CD4-positive, CD25-positive, alpha-beta regulatory T cell (primary cell): ENCODE data around the gene BRMS1. TPM values are rescaled to one million over a fixed set of nuclear protein-coding genes. Genes with fewer than 3 reads are reported as not detected.
A peak's percentile ranks its signal among the peaks of the same experiment; 100 is the strongest.

Experiments used
- ATAC-seq, 2 donors: fragments of 150-1000 bp; cut with Tn5 transposase; one replicate each; pipeline ENCODE4 v1.10.0; 2021; ENCODE audit warnings: low read depth in 2 of 2, moderate number of reproducible peaks in 2 of 2, moderate library complexity in 1 of 2
- DNase-seq, 3 donors: peaks; one replicate each; pipeline versions ENCODE4 v3.0.0 to v3.0.0-alpha.2; 2012 to 2022; ENCODE audit warnings: mixed read lengths in 1 of 3
- H3K27ac ChIP-seq: one replicate; pipeline ENCODE4 v1.7.0; 2013; ENCODE audit warnings: mild to moderate bottlenecking, low read length; ENCODE audit not compliant: insufficient read depth, poor library complexity, severe bottlenecking
- H3K27me3 ChIP-seq: one replicate; pipeline ENCODE4 v1.7.0; 2013; ENCODE audit warnings: low read length; ENCODE audit not compliant: control insufficient read depth, insufficient read depth
- H3K36me3 ChIP-seq: one replicate; pipeline ENCODE4 v1.7.0; 2013; ENCODE audit warnings: mild to moderate bottlenecking, low read length, moderate library complexity; ENCODE audit not compliant: control insufficient read depth, insufficient read depth
- H3K4me1 ChIP-seq: 2 replicates; pipeline ENCODE4 v1.7.0; 2013; ENCODE audit warnings: mild to moderate bottlenecking, low read length; ENCODE audit not compliant: insufficient read depth, control insufficient read depth, poor library complexity, severe bottlenecking
- H3K4me3 ChIP-seq: one replicate; pipeline ENCODE4 v1.7.0; 2013; ENCODE audit warnings: low read depth, mild to moderate bottlenecking, low read length, moderate library complexity
- H3K9me3 ChIP-seq, 2 experiments: 1 replicate in 1 of 2; 2 replicates in 1 of 2; pipeline ENCODE4 v1.7.0; 2013; ENCODE audit warnings: low read length in 2 of 2, mild to moderate bottlenecking in 1 of 2, moderate library complexity in 1 of 2; ENCODE audit not compliant: control insufficient read depth in 2 of 2
- H3K27ac Mint-ChIP-seq, 3 donors: one replicate each; pipeline ENCODE4 v1.8.0; 2020 to 2022; ENCODE audit warnings: mild to moderate bottlenecking in 3 of 3, mixed read lengths in 3 of 3, moderate library complexity in 2 of 3
- H3K27me3 Mint-ChIP-seq: one replicate; pipeline ENCODE4 v1.8.0; 2022; ENCODE audit warnings: mild to moderate bottlenecking, mixed read lengths
- H3K36me3 Mint-ChIP-seq: one replicate; pipeline ENCODE4 v1.8.0; 2020; ENCODE audit warnings: mixed read lengths
- H3K4me1 Mint-ChIP-seq, 4 donors: one replicate each; pipeline ENCODE4 v1.8.0; 2020 to 2022; ENCODE audit warnings: mixed read lengths in 4 of 4, mild to moderate bottlenecking in 1 of 4
- H3K4me3 Mint-ChIP-seq, 4 donors: one replicate each; pipeline ENCODE4 v1.8.0; 2020 to 2022; ENCODE audit warnings: mild to moderate bottlenecking in 4 of 4, mixed read lengths in 4 of 4, moderate library complexity in 3 of 4
- H3K9me3 Mint-ChIP-seq, 7 donors: one replicate each; pipeline ENCODE4 v1.8.0; 2020 to 2022; ENCODE audit warnings: mixed read lengths in 7 of 7, mild to moderate bottlenecking in 3 of 7, moderate library complexity in 2 of 7
- polyA plus RNA-seq, 4 donors: library from polyadenylated mRNA; unstranded; fragments of 300-500 nt; fragmentation: Illumina TruSeq; gene quantifications; one replicate each; pipeline ENCODE4 v1.2.3, GENCODE V29; 2021
- total RNA-seq: library from RNA; stranded (reverse); gene quantifications from one replicate; pipeline ENCODE4 v1.2.3, GENCODE V29; 2022

The BRMS1 gene
- total and polyA plus RNA-seq, 5 donors from 2014 or later, result 53.4 to 90.4 (median 76.1) TPM

DNA sequence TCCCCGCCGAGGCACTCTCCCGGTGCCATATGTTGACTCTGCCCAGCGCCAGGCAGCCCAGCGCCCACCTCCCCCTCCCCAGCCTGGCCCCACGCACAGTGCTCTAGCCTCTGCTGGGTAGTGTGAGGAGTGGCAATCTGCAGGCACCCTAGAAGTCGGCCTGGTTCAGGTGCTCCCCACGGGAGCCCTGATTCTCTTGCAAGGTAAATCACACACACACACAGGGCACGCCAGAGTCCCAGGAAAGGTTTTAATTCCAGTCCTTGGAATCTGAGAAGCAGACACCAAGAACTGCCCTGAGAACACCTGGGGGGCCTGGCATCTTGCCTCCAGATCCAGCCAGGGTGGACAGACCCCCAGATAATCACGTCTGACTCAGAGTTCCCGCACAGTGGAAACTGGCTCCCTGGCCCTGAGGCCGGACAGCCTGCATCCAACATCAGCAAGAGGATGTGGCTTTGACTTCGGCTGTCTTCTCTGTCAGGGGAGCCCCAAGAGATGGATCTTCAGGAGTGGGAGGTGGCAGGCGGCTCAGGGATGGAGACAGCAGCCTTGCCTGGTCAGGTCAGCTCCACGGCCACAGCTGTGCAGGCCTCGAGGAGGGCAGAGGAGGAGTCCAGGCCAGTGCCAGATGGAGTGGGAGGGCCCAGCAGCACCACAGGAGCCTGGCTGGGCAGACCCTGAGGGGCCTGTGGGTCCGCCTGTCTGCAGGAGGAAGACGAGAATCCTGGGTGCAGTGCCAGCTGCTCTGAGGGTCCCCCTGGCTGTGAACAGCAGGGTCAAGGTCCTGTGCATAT, 7.6 kb downstream of the BRMS1 start:
- ATAC-seq (no peak), DNase-seq (no peak)
- Mint-ChIP-seq H3K27me3 (no peaks in the 10 kb centered on the region), H3K36me3 (peaks cover 10% of the 10 kb centered on the region), H3K27ac (no peak overlapping the region), H3K9me3 (no peaks in the 10 kb centered on the region), H3K4me3 (peak overlapping the region; percentile 19 to 48 (median 36)), H3K4me1 (peaks cover 0 to 26% (median 10%) of the 10 kb centered on the region in 4 donors)
- Histone ChIP-seq H3K36me3 (peaks cover 39% of the 10 kb centered on the region), H3K27me3 (no peaks in the 10 kb centered on the region), H3K4me3 (no peak overlapping the region), H3K9me3 (no peaks in the 10 kb centered on the region), H3K4me1 (peaks cover 22% of the 10 kb centered on the region), H3K27ac (peak overlapping the region; percentile 55)

DNA sequence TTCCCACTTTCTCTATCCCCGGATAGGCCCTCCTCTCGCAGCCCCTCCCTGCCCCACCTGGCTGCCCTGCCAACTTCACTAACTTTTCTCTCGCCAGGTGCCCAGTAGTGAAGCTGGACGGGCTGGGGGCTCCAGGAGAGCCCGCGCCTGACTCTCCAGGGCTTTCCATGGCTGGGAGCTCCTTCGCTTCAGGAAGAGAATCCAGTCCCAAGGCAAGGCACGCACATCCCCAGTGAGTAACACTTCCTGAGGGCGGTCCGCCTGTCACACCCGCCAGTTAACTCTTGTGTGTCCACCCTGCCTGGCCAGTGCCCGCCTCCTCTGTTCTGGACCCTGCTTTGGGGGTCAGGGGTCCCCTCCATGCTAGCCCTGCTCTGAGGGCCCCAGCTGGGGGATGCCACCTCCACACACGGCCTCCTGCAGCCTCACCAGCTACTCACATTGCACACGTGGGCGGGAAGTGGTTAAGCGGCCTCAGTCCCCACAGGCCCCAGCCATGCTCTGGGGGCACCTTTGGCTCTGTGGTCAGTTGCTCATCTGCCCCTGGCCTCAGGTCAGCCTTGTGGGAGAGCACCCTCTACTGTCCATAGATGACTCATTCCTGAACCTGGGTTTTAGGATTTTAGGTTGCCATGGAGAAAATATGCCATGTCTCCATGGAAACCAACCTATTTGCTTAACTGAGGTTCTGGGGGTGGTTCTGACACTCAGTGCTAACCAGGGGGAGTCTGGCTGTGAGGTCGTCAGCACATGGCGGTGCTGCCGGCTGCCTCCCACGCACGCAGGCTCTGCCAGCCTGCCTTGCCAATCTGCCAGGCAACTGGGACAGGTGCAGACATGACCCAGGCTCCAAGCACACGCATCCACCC, 8.4 kb downstream of the BRMS1 start, which contains the start of gene RIN1:
Gene RIN1 (minus strand): TSS at position 201 of the 869 bp plus-strand sequence. CDS start 32 bp downstream, at position 169.
- H3K4me1 Mint-ChIP-seq, result peaks cover 0 to 23% (median 8%) of the 10 kb centered on the region in 4 donors
- H3K27ac Mint-ChIP-seq, result peak within 1 kb of the TSS in 2 of 3 donors; percentile 44 to 91
- H3K27ac ChIP-seq, result peak within 1 kb of the TSS; percentile 55
- DNase-seq (peak in 2 of 3 donors; percentile 22 to 58), ATAC-seq (peak; percentile 51 to 66)
- no peak within 1 kb of the TSS for H3K4me3 ChIP-seq
- no peaks in the 10 kb centered on the region for H3K27me3 ChIP-seq
- no peaks in the 10 kb centered on the region for H3K9me3 ChIP-seq
- H3K27me3 Mint-ChIP-seq, result no peaks in the 10 kb centered on the region
- no peaks in the 10 kb centered on the region for H3K9me3 Mint-ChIP-seq
- H3K4me1 ChIP-seq, result peaks cover 22% of the 10 kb centered on the region
- H3K4me3 Mint-ChIP-seq, result peak within 1 kb of the TSS; percentile 19 to 85 (median 63)
- peaks cover 32% of the 10 kb centered on the region for H3K36me3 ChIP-seq
- peaks cover 6% of the 10 kb centered on the region for H3K36me3 Mint-ChIP-seq

DNA sequence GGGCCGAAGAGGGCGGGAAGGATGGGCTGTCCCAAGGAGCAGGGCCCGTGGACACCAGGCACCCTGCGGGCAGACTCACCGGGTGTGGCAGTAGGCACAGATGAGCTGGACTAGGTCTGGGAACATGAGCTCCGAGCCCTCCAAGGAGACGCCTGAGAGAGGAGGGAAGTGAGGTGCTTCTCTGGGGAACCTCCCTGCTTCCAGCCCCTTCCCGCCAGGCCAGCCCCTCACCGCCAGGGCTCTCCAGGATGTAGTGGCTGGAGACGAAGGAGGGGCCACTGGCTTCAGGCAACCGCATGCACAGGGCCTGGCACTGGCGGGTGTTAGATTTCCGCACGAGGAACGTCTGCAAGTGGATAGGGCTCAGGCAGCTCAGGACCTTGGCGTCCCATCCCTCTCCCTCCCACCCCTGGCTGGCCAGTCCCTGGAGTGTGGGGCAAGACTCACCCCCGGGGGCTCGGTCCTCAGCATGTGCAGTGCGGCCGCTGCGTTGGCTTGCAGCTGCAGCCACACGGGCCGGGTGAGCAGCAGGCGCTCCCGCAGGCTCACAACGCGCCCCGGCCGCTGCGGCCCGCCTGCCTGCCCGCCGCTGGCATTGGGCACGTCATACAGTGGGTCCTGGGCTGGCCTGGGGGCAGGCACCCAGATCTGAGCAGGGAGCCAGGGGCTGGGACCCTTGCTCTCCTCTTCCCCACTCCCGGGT, 9.2 kb downstream of the BRMS1 start:
- peak overlapping the region; percentile 55 for H3K27ac ChIP-seq
- Mint-ChIP-seq H3K36me3 (peaks cover 3% of the 10 kb centered on the region), H3K27me3 (no peaks in the 10 kb centered on the region), H3K27ac (peak overlapping the region in 1 of 3 donors; percentile 91), H3K4me1 (peaks cover 0 to 23% (median 7%) of the 10 kb centered on the region in 4 donors), H3K4me3 (peak overlapping the region in 2 of 4 donors; percentile 83 to 85), H3K9me3 (no peaks in the 10 kb centered on the region)
- no peaks in the 10 kb centered on the region for H3K27me3 ChIP-seq
- H3K9me3 ChIP-seq, result no peaks in the 10 kb centered on the region
- DNase-seq (no peak), ATAC-seq (peak in 1 of 2 donors; percentile 3)
- H3K36me3 ChIP-seq, result peaks cover 24% of the 10 kb centered on the region
- H3K4me1 ChIP-seq, result peaks cover 22% of the 10 kb centered on the region
- no peak overlapping the region for H3K4me3 ChIP-seq

DNA sequence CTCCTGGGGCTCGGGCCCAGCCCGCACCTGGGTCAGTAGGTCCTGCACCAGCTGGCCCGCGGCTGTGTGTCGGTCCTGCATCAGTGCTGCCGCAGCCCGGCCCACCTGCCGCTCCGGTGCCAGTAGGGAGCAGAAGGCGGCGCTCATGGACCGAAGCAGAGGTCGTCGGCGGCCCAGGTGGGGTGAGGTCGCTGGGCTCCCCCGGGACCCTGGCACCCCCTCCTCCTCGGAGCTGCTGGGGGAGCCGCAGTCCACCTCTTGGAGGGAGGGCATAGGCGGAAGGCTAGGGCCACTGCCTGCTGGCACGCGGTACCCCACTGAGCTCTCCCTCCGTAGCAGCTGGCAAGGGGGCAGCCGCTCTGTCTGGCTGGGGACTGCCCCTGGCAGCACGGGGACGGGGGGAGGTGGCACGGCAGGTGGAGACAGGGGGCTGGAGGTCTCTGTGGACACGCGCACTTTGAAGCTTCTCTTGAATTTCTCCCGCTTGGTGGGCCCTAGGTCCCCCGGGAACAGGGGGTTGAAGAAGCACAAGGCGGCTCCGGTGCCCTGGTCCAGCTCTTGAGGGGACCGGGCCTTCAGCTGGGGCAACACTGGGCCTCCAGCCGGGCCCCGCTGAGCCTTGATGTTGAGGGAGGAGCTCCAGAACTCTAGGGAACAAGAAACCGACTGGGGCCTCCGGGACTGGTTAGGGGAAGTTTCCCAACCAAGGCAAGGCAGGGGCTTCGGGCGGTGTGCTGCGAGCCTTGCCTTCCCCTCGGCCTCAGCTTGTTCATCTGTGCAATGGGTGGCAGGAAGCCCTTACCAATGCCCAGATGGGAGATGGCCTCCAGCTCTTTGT, 10.1 kb downstream of the BRMS1 start:
- H3K27me3 Mint-ChIP-seq, result no peaks in the 10 kb centered on the region
- Histone ChIP-seq H3K9me3 (no peaks in the 10 kb centered on the region), H3K27ac (no peak overlapping the region), H3K27me3 (no peaks in the 10 kb centered on the region), H3K4me3 (no peak overlapping the region), H3K4me1 (peaks cover 22% of the 10 kb centered on the region), H3K36me3 (peaks cover 16% of the 10 kb centered on the region)
- H3K9me3 Mint-ChIP-seq, result no peaks in the 10 kb centered on the region
- H3K27ac Mint-ChIP-seq, result no peak overlapping the region
- no peak for DNase-seq
- peak overlapping the region in 2 of 4 donors; percentile 48 to 57 for H3K4me3 Mint-ChIP-seq
- ATAC-seq, result no peak
- H3K4me1 Mint-ChIP-seq, result peaks cover 0 to 23% (median 7%) of the 10 kb centered on the region in 4 donors
- H3K36me3 Mint-ChIP-seq, result peaks cover 3% of the 10 kb centered on the region

DNA sequence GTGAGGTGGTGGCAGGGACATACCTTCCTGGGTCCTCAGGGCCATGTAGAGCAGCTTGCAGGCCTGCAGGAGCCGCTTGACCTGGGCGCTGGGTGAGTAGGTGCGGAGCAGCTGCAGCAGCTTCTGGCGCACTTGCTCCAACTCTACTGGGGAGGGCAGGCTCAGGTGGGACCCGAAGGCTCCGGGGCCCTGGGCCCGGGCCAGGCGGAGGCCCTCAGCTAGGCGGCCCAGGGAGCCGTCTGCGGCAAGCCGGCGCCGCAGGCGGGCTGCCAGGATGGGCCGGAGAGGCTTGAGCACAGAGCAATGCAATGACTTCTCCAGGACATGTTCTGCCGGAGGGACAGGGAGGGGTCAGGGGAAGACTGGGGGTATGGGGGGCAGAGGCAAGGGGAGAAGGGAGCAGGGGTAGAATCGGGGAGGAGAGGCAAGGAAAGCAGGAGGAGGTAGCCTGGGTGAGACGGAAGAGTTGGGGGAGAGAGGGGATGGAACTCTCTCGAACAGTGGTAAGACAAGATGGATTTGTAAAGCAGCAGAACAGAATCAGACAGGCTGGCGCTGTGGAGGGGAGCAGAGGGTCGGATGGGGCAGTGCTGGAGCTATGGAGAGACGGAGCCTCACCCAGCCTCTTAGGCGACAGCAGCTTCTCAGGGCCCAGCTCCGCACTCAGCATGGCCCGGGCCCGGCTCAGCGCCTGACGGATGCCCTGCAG, 10.9 kb downstream of the BRMS1 start:
- Histone ChIP-seq H3K9me3 (no peaks in the 10 kb centered on the region), H3K4me3 (no peak overlapping the region), H3K27me3 (no peaks in the 10 kb centered on the region), H3K4me1 (peaks cover 22% of the 10 kb centered on the region), H3K27ac (no peak overlapping the region), H3K36me3 (peaks cover 9% of the 10 kb centered on the region)
- Mint-ChIP-seq H3K27me3 (no peaks in the 10 kb centered on the region), H3K9me3 (no peaks in the 10 kb centered on the region), H3K4me3 (no peak overlapping the region), H3K27ac (no peak overlapping the region), H3K4me1 (peaks cover 0 to 22% (median 7%) of the 10 kb centered on the region in 4 donors), H3K36me3 (peaks cover 3% of the 10 kb centered on the region)
- no peak for DNase-seq
- ATAC-seq, result no peak

DNA sequence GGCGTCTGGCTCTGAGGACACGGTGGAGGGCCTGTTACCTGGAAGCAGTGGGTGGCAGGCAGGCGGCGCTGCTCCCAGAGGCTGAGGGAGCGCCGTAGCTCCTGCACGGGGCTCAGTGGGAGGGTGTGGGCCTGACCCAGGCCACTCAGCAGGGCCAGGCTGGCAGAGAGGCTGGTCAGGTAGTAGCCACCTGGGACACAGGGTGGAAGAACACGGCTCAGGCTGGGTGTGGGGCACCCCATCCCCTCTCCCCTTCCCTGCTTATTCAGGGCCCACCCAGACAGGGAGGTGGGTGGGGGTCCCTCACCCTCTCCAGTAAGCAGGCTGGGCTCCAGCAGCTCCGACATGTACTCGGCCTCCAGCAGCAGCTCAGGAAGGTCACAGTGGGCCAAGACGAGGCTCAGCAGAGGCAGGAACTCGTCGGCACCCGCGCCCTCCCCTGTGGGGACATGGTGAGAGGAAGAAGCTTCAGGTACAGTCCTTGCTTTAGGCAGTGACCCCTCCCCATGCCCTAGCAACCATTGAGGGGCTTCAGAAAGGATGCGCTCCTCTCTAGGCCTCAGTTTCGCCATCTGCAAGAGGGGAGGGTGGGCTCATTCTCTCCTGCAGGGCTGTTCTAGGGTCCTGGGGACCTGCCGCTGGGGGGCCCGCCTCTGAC, 11.6 kb downstream of the BRMS1 start:
- Mint-ChIP-seq H3K36me3 (peaks cover 3% of the 10 kb centered on the region), H3K27ac (no peak overlapping the region), H3K4me3 (no peak overlapping the region), H3K27me3 (no peaks in the 10 kb centered on the region), H3K9me3 (no peaks in the 10 kb centered on the region), H3K4me1 (peaks cover 0 to 27% (median 11%) of the 10 kb centered on the region in 4 donors)
- ATAC-seq, result no peak
- H3K36me3 ChIP-seq, result peaks cover 3% of the 10 kb centered on the region
- H3K27me3 ChIP-seq, result no peaks in the 10 kb centered on the region
- no peaks in the 10 kb centered on the region for H3K9me3 ChIP-seq
- no peak overlapping the region for H3K27ac ChIP-seq
- no peak for DNase-seq
- H3K4me3 ChIP-seq, result no peak overlapping the region
- peaks cover 25% of the 10 kb centered on the region for H3K4me1 ChIP-seq
